HG02571 (cell line): ENCODE results near the gene PRRT3.
"Not testable (repeated sequence)": the region's sequence is repeated elsewhere in the genome, so short reads cannot be mapped to it uniquely, and the experiment has no call there.

ENCODE experiments used
- ATAC-seq: cut with Tn5 transposase; IDR thresholded peaks from one replicate; pipeline ENCODE4 v1.9.1; 2021; ENCODE audit warnings: mild to moderate bottlenecking, moderate library complexity; ENCODE audit not compliant: unreplicated experiment

PRRT3 gene

DNA sequence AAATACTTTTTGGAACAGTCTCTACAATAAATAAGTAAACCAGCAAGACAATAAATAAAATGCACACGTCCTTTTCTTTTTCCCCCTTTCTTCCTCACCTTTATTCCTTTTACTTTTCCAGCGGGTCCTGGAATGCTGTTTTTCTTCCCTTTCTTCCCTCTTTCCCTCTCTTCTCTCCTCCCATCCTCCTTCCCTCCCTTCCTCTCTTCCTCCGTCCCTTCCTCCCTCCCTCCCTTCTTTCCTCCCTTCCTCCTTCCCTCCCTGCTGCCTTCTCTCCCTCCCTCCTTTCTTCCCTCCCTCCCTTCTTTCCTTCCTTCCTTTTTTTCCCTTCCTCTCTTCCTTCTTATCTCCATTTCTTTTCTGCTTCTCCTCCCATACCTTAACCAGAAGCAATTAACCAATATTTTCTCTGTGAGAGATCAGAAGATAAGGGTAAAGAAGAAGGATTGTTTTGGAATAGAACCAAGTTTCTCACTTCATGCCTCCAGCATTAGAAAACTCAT is 52.9 kb downstream of the PRRT3 start:
- ATAC-seq, result no peak

DNA sequence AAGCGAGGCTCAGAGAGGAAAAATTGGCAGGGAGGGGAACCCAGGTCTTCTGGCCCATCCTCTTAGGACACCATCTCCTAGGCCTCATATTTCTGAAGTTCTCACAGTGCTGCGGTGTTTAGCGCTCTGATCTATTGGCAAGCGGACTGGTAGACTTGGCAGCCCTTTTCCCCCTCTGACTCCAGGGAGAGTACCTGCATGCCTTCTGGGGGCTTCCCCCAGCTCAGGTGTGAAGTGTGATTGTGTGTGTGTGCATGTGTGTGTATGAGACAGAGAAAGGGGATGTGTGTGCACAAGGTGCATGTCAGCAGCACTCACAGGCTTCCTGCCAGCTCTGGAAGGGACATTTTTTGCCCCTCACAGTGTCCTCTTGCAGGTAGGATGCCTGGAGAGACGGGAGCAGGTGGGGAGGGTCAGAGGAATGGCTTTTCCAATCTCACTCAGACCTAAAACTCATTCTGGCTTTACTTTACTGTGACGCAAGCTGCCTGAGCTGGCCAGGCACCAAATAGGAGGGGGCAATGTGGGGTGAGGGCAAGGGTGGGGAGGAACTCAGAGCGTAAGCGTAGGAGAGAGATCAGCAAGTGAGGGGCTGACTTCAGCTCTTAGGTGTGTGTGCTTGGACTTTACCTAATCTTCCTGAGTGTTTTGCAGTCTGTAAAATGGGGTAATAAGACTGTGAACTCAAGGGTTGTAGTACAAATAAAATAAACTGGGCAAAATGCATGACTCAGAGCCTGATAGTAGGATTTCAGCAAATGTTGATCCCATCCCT is 53.6 kb downstream of the PRRT3 start:
- no peak for ATAC-seq

DNA sequence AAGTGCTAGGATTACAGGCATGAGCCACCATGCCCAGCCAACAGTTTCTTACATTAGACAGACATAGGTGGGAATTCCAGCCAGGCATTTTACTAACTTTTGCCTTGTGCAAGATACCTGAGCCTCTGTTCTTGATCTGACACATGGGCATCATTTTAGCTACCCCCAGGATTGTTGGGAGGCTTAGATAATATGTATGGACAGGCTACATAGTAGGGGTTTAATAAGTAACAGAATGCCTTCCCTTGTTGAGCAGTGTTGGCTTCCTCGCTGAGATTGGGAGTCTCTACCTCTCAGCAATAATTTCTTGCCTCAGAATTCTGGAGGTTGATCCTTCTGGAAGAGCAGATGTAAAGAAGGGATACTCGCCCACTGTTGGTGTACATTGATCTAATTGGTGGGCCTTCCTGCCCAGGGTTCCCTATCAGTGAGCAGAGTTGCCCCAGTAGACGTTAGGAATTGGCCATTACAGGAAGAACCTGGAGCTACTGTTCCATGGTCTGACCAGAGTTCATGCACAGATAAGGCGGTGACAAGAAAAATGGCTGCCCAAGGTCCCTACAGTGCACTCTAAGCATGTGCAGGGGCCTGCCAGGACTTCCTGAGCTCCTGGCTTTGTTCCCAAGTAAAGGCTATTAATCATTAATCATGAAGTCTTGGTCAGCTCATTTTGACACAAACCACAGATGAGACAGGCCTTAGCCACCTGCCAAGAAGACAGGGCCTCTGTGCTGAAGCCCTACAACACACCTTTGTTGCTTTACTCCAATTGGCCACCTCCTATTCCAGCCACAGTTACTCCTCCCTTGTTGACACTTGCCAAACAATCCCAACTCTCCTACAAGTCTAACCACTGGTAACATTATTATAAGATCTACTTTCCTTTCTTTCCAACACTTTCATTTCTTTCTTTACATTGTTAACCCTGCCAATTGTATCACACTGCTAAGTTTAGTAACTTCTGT is 54.5 kb downstream of the PRRT3 start:
- no peak for ATAC-seq

DNA sequence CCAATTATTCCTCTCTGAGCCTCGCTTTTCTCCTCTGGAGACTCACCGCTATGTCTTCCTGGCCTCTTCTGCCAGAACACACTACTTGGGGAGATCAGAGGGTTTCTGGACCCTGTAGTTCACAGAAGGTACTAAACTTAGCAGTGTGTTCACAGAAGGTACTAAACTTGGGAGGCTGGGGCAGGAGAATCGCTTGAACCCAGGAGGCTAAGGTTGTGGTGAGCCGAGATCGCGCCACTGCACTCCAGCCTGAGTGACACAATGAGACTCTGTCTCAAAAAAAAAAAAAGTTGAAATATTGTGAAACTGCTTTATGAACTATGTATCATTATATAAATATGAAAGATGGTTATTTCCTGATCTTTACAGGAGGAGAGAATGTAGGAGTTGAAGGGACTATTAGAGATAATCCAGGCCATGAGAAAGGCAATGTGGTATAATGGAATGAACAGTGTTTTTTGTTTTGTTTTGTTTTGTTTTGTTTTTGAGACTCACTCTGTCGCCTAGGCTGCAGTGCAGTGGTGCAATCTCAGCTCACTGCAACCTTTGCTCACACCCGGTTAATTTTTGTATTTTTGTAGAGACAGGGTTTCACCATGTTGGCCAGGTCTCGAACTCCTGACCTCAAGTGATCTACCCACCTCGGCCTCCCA is 55.3 kb downstream of the PRRT3 start:
- ATAC-seq, result not testable (repeated sequence)

DNA sequence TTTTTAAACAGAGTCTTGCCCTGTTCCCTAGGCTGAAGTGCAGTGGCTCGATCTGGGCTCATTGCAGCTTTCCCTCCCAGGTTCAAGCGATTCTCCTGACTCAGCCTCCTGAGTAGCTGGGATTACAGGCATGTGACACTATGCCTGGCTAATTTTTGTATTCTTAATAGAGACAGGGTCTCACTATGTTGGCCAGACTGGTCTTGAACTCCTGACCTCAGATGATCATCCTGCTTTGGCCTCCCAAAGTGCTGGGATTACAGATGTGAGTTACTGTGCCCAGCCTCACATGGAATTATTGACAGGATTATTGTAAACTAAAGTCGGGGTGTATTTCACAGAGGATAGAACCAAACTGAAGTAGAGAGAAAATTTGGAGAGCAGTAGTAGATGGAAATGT is 56.5 kb downstream of the PRRT3 start:
- ATAC-seq, result not testable (repeated sequence)
